ENCODE results near the gene PLA2G15.

The PLA2G15 gene

GRCh38 chr16:68230176-68230571 is 15.0 kb upstream of the PLA2G15 start:
- TF ChIP-seq, protein P1, sequence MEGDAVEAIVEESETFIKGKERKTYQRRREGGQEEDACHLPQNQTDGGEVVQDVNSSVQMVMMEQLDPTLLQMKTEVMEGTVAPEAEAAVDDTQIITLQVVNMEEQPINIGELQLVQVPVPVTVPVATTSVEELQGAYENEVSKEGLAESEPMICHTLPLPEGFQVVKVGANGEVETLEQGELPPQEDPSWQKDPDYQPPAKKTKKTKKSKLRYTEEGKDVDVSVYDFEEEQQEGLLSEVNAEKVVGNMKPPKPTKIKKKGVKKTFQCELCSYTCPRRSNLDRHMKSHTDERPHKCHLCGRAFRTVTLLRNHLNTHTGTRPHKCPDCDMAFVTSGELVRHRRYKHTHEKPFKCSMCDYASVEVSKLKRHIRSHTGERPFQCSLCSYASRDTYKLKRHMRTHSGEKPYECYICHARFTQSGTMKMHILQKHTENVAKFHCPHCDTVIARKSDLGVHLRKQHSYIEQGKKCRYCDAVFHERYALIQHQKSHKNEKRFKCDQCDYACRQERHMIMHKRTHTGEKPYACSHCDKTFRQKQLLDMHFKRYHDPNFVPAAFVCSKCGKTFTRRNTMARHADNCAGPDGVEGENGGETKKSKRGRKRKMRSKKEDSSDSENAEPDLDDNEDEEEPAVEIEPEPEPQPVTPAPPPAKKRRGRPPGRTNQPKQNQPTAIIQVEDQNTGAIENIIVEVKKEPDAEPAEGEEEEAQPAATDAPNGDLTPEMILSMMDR (IDR thresholded peaks at IDR 0.05; ENCODE audit: unreplicated experiment in 3 of 3) = no peak
- Mint-ChIP-seq H3K9me3 (no peaks in the 10 kb centered on the region), H3K4me3 (no peak overlapping the region), H3K4me1 (peaks cover 20% of the 10 kb centered on the region), H3K27me3 (ENCODE audit: low read depth) (peaks cover 20% of the 10 kb centered on the region), H3K27ac (no peak overlapping the region), H3K36me3 (ENCODE audit: low read depth) (peaks cover 3% of the 10 kb centered on the region)

DNA sequence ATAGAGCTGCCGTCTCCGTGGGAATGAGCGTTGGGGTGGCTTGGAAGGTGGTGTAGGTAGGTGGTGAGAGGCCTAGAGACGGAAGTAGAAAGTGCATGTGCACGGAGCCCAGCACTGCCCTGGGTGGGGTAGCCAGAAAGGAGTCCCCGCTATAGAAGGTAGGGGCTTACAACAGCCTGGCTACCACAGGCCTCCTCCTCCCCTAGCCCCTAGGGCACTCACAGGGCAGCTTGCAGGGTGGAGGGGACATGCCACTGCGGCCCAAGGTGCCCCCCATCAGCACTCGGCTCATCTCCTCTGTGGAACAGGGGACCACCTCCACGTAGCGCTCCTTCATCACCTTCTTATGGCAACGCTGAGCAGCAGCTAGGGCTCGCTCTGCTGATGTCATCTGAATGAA is 14.2 kb upstream of the PLA2G15 start:
- Mint-ChIP-seq H3K27ac (no peak overlapping the region), H3K9me3 (no peaks in the 10 kb centered on the region), H3K36me3 (ENCODE audit: low read depth) (peaks cover 3% of the 10 kb centered on the region), H3K4me1 (peaks cover 20% of the 10 kb centered on the region), H3K27me3 (ENCODE audit: low read depth) (peaks cover 26% of the 10 kb centered on the region), H3K4me3 (no peak overlapping the region)
- TF ChIP-seq, protein P1 (IDR thresholded peaks at IDR 0.05; ENCODE audit: unreplicated experiment in 3 of 3) = no peak

DNA sequence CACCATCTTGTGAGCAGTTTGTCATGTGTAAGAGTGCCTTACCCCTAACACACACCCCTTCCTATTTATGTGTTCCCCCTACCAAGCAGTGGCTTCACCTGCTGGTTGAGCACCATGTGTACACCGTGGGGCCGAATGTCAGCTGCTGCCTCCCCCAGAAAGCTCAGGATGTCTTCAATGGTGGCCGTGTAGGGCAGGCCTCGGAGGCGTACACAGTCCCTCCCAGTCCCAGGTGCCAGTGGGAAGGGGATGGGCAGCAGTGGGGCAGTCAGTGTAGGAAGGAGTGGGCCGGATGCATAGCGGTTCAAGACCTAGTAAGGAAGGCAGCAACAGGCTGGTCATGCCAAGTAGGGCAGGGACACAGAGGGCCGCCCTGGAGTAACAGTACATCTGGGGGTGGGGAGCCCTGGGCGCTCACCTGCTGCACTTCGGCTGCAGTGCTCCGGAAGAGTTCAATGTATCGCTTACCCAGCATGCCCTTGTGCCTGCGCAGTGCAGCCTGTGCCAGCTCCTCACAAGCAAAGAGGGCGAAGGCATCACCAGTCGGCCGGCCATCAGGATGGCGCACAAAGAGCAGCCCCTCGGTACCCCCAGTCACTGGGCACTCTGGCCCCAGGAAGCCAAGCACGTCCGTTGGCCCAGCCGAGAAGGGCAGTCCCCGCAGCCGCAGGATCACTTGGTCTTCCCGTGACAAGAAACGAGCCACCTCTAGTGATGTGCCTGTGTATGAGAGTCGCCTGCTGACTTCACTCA is 13.6 kb upstream of the PLA2G15 start:
- peaks cover 24% of the 10 kb centered on the region for H3K4me1 Mint-ChIP-seq
- H3K9me3 Mint-ChIP-seq = no peaks in the 10 kb centered on the region
- TF ChIP-seq, protein P1 (IDR thresholded peaks at IDR 0.05; ENCODE audit: unreplicated experiment in 3 of 3) = no peak
- peaks cover 3% of the 10 kb centered on the region for H3K36me3 Mint-ChIP-seq (ENCODE audit: low read depth)
- H3K27me3 Mint-ChIP-seq (ENCODE audit: low read depth) = peaks cover 31% of the 10 kb centered on the region
- no peak overlapping the region for H3K4me3 Mint-ChIP-seq
- no peak overlapping the region for H3K27ac Mint-ChIP-seq

- H3K4me1 Mint-ChIP-seq = peaks cover 30% of the 10 kb centered on the region
- H3K4me3 Mint-ChIP-seq = no peak overlapping the region
- H3K27me3 Mint-ChIP-seq (ENCODE audit: low read depth) = peaks cover 38% of the 10 kb centered on the region
- no peaks in the 10 kb centered on the region for H3K9me3 Mint-ChIP-seq
- H3K36me3 Mint-ChIP-seq (ENCODE audit: low read depth) = peaks cover 3% of the 10 kb centered on the region
- TF ChIP-seq, protein P1 (IDR thresholded peaks at IDR 0.05; ENCODE audit: unreplicated experiment in 3 of 3) = no peak
- H3K27ac Mint-ChIP-seq = no peak overlapping the region
Observed at GRCh38 chr16:68232335-68232734, 12.8 kb upstream of the PLA2G15 start.

- peaks cover 45% of the 10 kb centered on the region for H3K27me3 Mint-ChIP-seq (ENCODE audit: low read depth)
- peaks cover 24% of the 10 kb centered on the region for H3K4me1 Mint-ChIP-seq
- TF ChIP-seq, protein P1 (IDR thresholded peaks at IDR 0.05; ENCODE audit: unreplicated experiment in 3 of 3) = no peak
- no peaks in the 10 kb centered on the region for H3K9me3 Mint-ChIP-seq
- H3K4me3 Mint-ChIP-seq = no peak overlapping the region
- no peak overlapping the region for H3K27ac Mint-ChIP-seq
- H3K36me3 Mint-ChIP-seq (ENCODE audit: low read depth) = peaks cover 3% of the 10 kb centered on the region
Observed at GRCh38 chr16:68233085-68233834, 11.9 kb upstream of the PLA2G15 start.
